CD4-positive, alpha-beta memory T cell (primary cell): Measurements from ENCODE around the gene ZSCAN2. TPM values are rescaled to one million over a fixed set of nuclear protein-coding genes. Genes with fewer than 3 reads are reported as not detected.
A peak's percentile ranks its signal among the peaks of the same experiment; 100 is the strongest.
"Not testable (repeated sequence)": the region's sequence is repeated elsewhere in the genome, so short reads cannot be mapped to it uniquely, and the experiment has no call there.

Experiments
- CTCF ChIA-PET: fragments of 350-600 bp; sonication (Branson Sonifier 250); formaldehyde crosslinking; loops from one replicate; lab custom pipeline; 2021; ENCODE audit warnings: inconsistent platforms; ENCODE audit not compliant: partially characterized antibody; lab: Charles Lee
- POLR2A ChIA-PET: fragments of 350-600 bp; sonication (Branson Sonifier 250); formaldehyde crosslinking; loops from one replicate; lab custom pipeline; 2021; ENCODE audit not compliant: partially characterized antibody; lab: Charles Lee
- DNase-seq, 5 donors: peaks; one replicate each; pipeline versions ENCODE4 v3.0.0 to v3.0.0-alpha.2; 2020 to 2022; ENCODE audit warnings: mixed read lengths in 1 of 5
- H3K27ac ChIP-seq: one replicate; pipeline ENCODE4 v1.7.0; 2013; ENCODE audit warnings: low read depth, low read length
- H3K27me3 ChIP-seq: 2 replicates; pipeline ENCODE4 v1.7.0; 2013; ENCODE audit warnings: mild to moderate bottlenecking, low read length, moderate library complexity; ENCODE audit not compliant: insufficient read depth
- H3K36me3 ChIP-seq: 2 replicates; pipeline ENCODE4 v1.7.0; 2013; ENCODE audit warnings: mild to moderate bottlenecking, low read length, moderate library complexity; ENCODE audit not compliant: insufficient read depth
- H3K4me1 ChIP-seq: 2 replicates; pipeline ENCODE4 v1.7.0; 2013; ENCODE audit warnings: mild to moderate bottlenecking, low read length, moderate library complexity; ENCODE audit not compliant: insufficient read depth
- H3K4me3 ChIP-seq, 2 donors: one replicate each; pipeline ENCODE4 v1.7.0; 2013; ENCODE audit warnings: low read length in 2 of 2, mild to moderate bottlenecking in 1 of 2
- H3K9me3 ChIP-seq, 2 donors: one replicate each; pipeline ENCODE4 v1.7.0; 2013; ENCODE audit warnings: low read length in 2 of 2, control low read depth in 1 of 2; ENCODE audit not compliant: control insufficient read depth in 1 of 2
- H3K27ac Mint-ChIP-seq, 7 donors: one replicate each; pipeline ENCODE4 v1.8.0; 2020 to 2021; ENCODE audit warnings: mixed read lengths in 7 of 7, mild to moderate bottlenecking in 6 of 7, inconsistent platforms in 3 of 7, moderate library complexity in 3 of 7
- H3K27me3 Mint-ChIP-seq, 2 donors: one replicate each; pipeline ENCODE4 v1.8.0; 2020 to 2021; ENCODE audit warnings: mixed read lengths in 2 of 2
- H3K36me3 Mint-ChIP-seq, 2 donors: one replicate each; pipeline ENCODE4 v1.8.0; 2020 to 2021; ENCODE audit warnings: mixed read lengths in 2 of 2, inconsistent platforms in 1 of 2, mild to moderate bottlenecking in 1 of 2
- H3K4me1 Mint-ChIP-seq, 4 donors: one replicate each; pipeline ENCODE4 v1.8.0; 2020 to 2021; ENCODE audit warnings: mixed read lengths in 4 of 4, mild to moderate bottlenecking in 1 of 4
- H3K4me3 Mint-ChIP-seq, 8 donors: one replicate each; pipeline ENCODE4 v1.8.0; 2020 to 2021; ENCODE audit warnings: mixed read lengths in 8 of 8, mild to moderate bottlenecking in 7 of 8, moderate library complexity in 6 of 8, inconsistent platforms in 3 of 8
- H3K9me3 Mint-ChIP-seq, 8 donors: one replicate each; pipeline ENCODE4 v1.8.0; 2020 to 2021; ENCODE audit warnings: mixed read lengths in 8 of 8, mild to moderate bottlenecking in 5 of 8, inconsistent platforms in 3 of 8, moderate library complexity in 1 of 8
- intact Hi-C: fragments of 100-400 bp; cut with micrococcal nuclease; formaldehyde crosslinking; loops from one replicate; pipeline ENCODE4 v1.15.1; 2023
- polyA plus RNA-seq, 2 donors: library from polyadenylated mRNA; unstranded; fragments of 300-500 nt; fragmentation: Illumina TruSeq; gene quantifications; one replicate each; pipeline ENCODE4 v1.2.3, GENCODE V29; 2021
- total RNA-seq, 2 experiments: library from RNA; stranded (reverse); gene quantifications; one replicate each; pipeline ENCODE4 v1.2.3, GENCODE V29; 2021

ZSCAN2 gene
- total and polyA plus RNA-seq, 4 experiments from 2014 or later = 3.3 to 14.1 (median 7.9) TPM

DNA sequence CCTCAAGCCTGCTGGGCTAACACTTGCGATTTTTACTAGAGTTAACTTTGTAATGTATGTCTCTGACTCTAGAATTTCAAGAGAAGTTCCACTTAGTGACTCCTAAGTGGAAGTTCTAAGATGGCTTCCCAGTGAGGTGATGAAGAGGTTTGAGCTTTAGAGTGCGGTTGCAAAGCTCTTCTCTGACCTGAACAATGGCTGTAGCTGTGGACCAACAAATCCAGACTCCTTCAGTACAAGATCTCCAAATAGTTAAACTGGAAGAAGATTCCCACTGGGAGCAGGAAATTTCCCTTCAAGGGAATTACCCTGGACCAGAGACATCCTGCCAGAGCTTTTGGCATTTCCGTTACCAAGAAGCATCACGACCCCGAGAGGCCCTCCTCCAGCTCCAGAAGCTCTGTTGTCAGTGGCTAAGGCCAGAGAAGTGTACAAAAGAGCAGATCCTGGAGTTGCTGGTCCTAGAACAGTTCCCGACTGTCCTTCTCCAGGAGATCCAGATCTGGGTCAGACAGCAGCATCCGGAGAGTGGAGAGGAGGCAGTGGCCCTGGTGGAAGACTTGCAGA is 31.0 kb downstream of the ZSCAN2 start:
- H3K27me3 Mint-ChIP-seq = no peaks in the 10 kb centered on the region
- peak overlapping the region; percentile 92 to 97 (median 95) for H3K4me3 Mint-ChIP-seq
- peak overlapping the region; percentile 95 to 98 (median 97) for H3K27ac Mint-ChIP-seq
- H3K9me3 Mint-ChIP-seq = no peaks in the 10 kb centered on the region
- H3K36me3 ChIP-seq = no peaks in the 10 kb centered on the region
- peaks cover 25 to 49% (median 39%) of the 10 kb centered on the region in 4 donors for H3K4me1 Mint-ChIP-seq
- no peaks in the 10 kb centered on the region for H3K9me3 ChIP-seq
- ChIA-PET POLR2A (interaction anchor here (0.6 to 7.2 kb wide), 23 partner anchors 10 to 355 kb away, joined by 3 to 101 read pairs (median 8); partner anchors contain the start of genes SEC11A, WDR73 and ZSCAN2), CTCF (interaction anchor here (1.0 to 3.0 kb wide), 11 partner anchors 11 to 90 kb away, joined by 3 to 18 read pairs (median 7); partner anchors contain the start of genes NMB, WDR73 and ZSCAN2)
- no peaks in the 10 kb centered on the region for H3K27me3 ChIP-seq
- DNase-seq = no peak
- H3K36me3 Mint-ChIP-seq = peaks cover 0 to 17% of the 10 kb centered on the region in 2 donors
- H3K4me1 ChIP-seq = peaks cover 40% of the 10 kb centered on the region
- H3K4me3 ChIP-seq = peak overlapping the region; percentile 70 to 97
- intact Hi-C loops = loop anchor here (1.0 kb wide), 7 partner anchors 23 to 349 kb away; partner anchors contain the start of genes SEC11A, WDR73 and ZNF592
- peak overlapping the region; percentile 75 for H3K27ac ChIP-seq

DNA sequence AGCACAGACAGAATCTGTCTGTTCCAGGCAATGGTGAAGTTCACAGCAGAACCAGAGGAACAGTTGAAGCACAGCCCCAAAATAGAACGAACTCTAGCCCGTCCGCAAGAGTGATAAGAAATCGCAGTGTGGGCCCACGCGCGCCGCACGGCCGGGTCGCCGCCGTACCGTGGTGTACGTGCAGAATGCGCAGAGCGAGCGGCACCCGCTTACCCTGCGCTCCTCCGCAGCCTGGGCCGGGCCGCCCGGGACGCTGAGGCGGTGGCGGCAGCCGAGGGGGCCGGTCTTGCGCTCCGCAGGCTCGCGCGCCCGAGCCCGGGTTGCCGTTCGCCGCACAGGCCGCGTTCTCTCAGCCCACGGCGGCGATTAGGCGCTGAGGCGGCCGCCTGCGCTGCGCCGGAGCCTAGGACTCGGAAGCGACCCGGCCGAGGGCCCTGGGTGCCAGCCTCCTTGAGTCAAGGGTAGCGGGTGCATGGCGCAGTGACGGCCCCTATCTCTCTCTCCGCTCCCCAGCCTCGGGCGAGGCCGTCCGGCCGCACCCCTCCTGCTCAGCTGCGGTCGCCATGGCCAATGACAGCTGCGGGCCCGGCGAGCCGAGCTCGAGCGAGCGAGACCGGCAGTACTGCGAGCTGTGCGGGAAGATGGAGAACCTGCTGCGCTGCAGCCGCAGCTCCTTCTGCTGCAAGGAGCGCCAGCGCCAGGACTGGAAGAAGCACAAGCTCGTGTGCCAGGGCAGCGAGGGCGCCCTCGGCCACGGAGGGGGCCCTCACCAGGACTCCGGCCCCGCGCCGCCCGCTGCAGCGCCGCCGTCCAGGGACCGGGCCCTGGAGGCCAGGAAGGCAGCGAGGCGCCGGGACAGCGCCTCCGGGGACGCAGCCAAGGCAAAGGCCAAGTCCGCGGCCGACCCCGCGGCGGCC is 32.8 kb downstream of the ZSCAN2 start:
- Mint-ChIP-seq H3K9me3 (no peaks in the 10 kb centered on the region), H3K27me3 (no peaks in the 10 kb centered on the region), H3K27ac (peak overlapping the region; percentile 91 to 97 (median 96)), H3K4me1 (peaks cover 28 to 56% (median 44%) of the 10 kb centered on the region in 4 donors), H3K36me3 (peaks cover 7 to 30% of the 10 kb centered on the region in 2 donors), H3K4me3 (peak overlapping the region; percentile 91 to 97 (median 95))
- no peaks in the 10 kb centered on the region for H3K9me3 ChIP-seq
- intact Hi-C loops = no loop called here
- H3K36me3 ChIP-seq = peaks cover 8% of the 10 kb centered on the region
- H3K4me3 ChIP-seq = peak overlapping the region; percentile 63 to 91
- ChIA-PET POLR2A (interaction anchor here (0.6 to 7.2 kb wide), 17 partner anchors 10 to 174 kb away, joined by 3 to 101 read pairs (median 6); partner anchors contain the start of genes NMB, SEC11A, WDR73 and ZSCAN2), CTCF (interaction anchor here (1.3 to 3.3 kb wide), 5 partner anchors 15 to 45 kb away, joined by 3 to 22 read pairs (median 12); partner anchors contain the start of genes WDR73 and ZSCAN2)
- peak; percentile 62 to 68 (median 67) for DNase-seq
- H3K27me3 ChIP-seq = no peaks in the 10 kb centered on the region
- H3K4me1 ChIP-seq = peaks cover 40% of the 10 kb centered on the region
- H3K27ac ChIP-seq = peak overlapping the region; percentile 75

GRCh38 chr15:84634228-84634837 is 33.5 kb downstream of the ZSCAN2 start:
- Mint-ChIP-seq H3K36me3 (peaks cover 12 to 34% of the 10 kb centered on the region in 2 donors), H3K27ac (peak overlapping the region; percentile 65 to 92 (median 88)), H3K4me3 (peak overlapping the region; percentile 84 to 95 (median 89)), H3K27me3 (no peaks in the 10 kb centered on the region), H3K4me1 (peaks cover 28 to 56% (median 44%) of the 10 kb centered on the region in 4 donors), H3K9me3 (no peaks in the 10 kb centered on the region)
- intact Hi-C loops = no loop called here
- Histone ChIP-seq H3K36me3 (peaks cover 14% of the 10 kb centered on the region), H3K27me3 (no peaks in the 10 kb centered on the region), H3K4me3 (peak overlapping the region; percentile 63 to 91), H3K4me1 (peaks cover 40% of the 10 kb centered on the region), H3K9me3 (no peaks in the 10 kb centered on the region), H3K27ac (peak overlapping the region; percentile 75)
- ChIA-PET POLR2A (interaction anchor here (0.6 to 7.2 kb wide), 16 partner anchors 9 to 115 kb away, joined by 3 to 101 read pairs (median 6); partner anchors contain the start of genes NMB, SEC11A, WDR73 and ZSCAN2), CTCF (interaction anchor here (1.3 to 3.3 kb wide), 8 partner anchors 10 to 294 kb away, joined by 3 to 22 read pairs (median 6); partner anchors contain the start of genes WDR73 and ZSCAN2)
- DNase-seq = no peak

- Mint-ChIP-seq H3K36me3 (peaks cover 23 to 52% of the 10 kb centered on the region in 2 donors), H3K27me3 (no peaks in the 10 kb centered on the region), H3K4me3 (peak overlapping the region in 2 of 8 donors; percentile 36 to 57), H3K9me3 (no peaks in the 10 kb centered on the region), H3K27ac (peak overlapping the region in 6 of 7 donors; percentile 28 to 86 (median 83)), H3K4me1 (peaks cover 18 to 35% (median 27%) of the 10 kb centered on the region in 4 donors)
- intact Hi-C loops = loop anchor here (1.0 kb wide), 1 partner anchor 50 kb away; no protein-coding TSS in a partner anchor
- H3K9me3 ChIP-seq = no peaks in the 10 kb centered on the region
- H3K27me3 ChIP-seq = no peaks in the 10 kb centered on the region
- no peak overlapping the region for H3K4me3 ChIP-seq
- POLR2A ChIA-PET = interaction anchor here (0.6 to 2.5 kb wide), 3 partner anchors 17 to 82 kb away, joined by 3 to 16 read pairs (median 3); partner anchors contain the start of gene WDR73
- DNase-seq = no peak
- H3K4me1 ChIP-seq = peaks cover 26% of the 10 kb centered on the region
- H3K36me3 ChIP-seq = peaks cover 44% of the 10 kb centered on the region
- CTCF ChIA-PET = interaction anchor here (0.6 to 2.4 kb wide), 9 partner anchors 15 to 114 kb away, joined by 3 to 15 read pairs (median 4); partner anchors contain the start of gene SEC11A
- H3K27ac ChIP-seq = no peak overlapping the region
These were observed 37.3 kb downstream of the ZSCAN2 start for GRCh38 chr15:84638103-84638502.

- H3K4me3 ChIP-seq, H3K9me3 ChIP-seq, H3K27ac ChIP-seq, H3K4me3 Mint-ChIP-seq, H3K4me1 ChIP-seq, H3K27me3 Mint-ChIP-seq, intact Hi-C loops, DNase-seq, H3K9me3 Mint-ChIP-seq, H3K27me3 ChIP-seq, H3K4me1 Mint-ChIP-seq: not testable (repeated sequence)
- H3K36me3 ChIP-seq = peaks cover 75% of the 10 kb centered on the region
- Mint-ChIP-seq H3K27ac (peak overlapping the region in 1 of 7 donors; percentile 55), H3K36me3 (peaks cover 45 to 73% of the 10 kb centered on the region in 2 donors)
- POLR2A ChIA-PET = interaction anchor here (0.8 to 1.0 kb wide), 2 partner anchors 10 to 12 kb away, joined by 3 to 4 read pairs; partner anchors contain the start of gene WDR73
- CTCF ChIA-PET = interaction anchor here (1.0 kb wide), 1 partner anchor 43 kb away, joined by 3 read pairs; no protein-coding TSS in a partner anchor
These were observed 41.1 kb downstream of the ZSCAN2 start for GRCh38 chr15:84641871-84642270.

DNA sequence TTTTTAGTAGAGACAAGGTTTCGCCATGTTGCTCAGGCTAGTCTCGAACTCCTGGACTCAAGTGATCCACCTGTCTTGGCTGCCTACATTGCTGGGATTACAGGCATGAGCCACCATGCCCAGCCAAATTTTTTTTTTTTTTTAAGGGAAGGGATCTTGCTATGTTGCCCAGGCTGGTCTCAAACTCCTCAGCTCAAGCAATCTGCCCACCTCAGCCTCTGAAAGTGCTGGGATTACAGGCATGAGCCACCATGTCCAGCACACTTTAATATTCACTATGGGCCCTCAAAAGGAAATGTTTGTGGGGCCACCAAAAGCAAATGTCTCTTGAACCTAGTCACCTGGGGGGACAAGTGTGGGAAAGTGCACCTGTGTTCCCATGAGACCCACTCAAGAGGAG is 41.8 kb downstream of the ZSCAN2 start:
- POLR2A ChIA-PET = interaction anchor here (0.8 to 2.3 kb wide), 5 partner anchors 8 to 42 kb away, joined by 3 to 9 read pairs (median 4); partner anchors contain the start of gene WDR73
- peaks cover 82% of the 10 kb centered on the region for H3K36me3 ChIP-seq

More for the DNA sequence above, 41.8 kb downstream of the ZSCAN2 start:
- H3K9me3 ChIP-seq, H3K4me1 Mint-ChIP-seq, intact Hi-C loops, H3K27me3 ChIP-seq, DNase-seq, H3K4me1 ChIP-seq, H3K4me3 ChIP-seq, H3K27me3 Mint-ChIP-seq, H3K9me3 Mint-ChIP-seq, H3K27ac Mint-ChIP-seq, H3K4me3 Mint-ChIP-seq, H3K27ac ChIP-seq: not testable (repeated sequence)
- CTCF ChIA-PET = interaction anchor here (0.8 to 1.4 kb wide), 2 partner anchors 12 to 71 kb away, joined by 3 to 4 read pairs; no protein-coding TSS in a partner anchor
- peaks cover 45 to 77% of the 10 kb centered on the region in 2 donors for H3K36me3 Mint-ChIP-seq
